Muscle of leg (tissue), 11 donors: ENCODE results near the gene LCLAT1. TPM values are rescaled to one million over a fixed set of nuclear protein-coding genes. Genes with fewer than 3 reads are reported as not detected.
A peak's percentile ranks its signal among the peaks of the same experiment; 100 is the strongest.

Experiments
- DNase-seq: peaks from one replicate; pipeline ENCODE4 v3.0.0; 2013
- H3K27ac ChIP-seq: one replicate; pipeline ENCODE4 v1.5.1; 2013; ENCODE audit warnings: mild to moderate bottlenecking, low read length, control low read depth
- H3K27me3 ChIP-seq: one replicate; pipeline ENCODE4 v1.6.1; 2013; ENCODE audit warnings: low read length; ENCODE audit not compliant: control insufficient read depth, insufficient read depth
- H3K36me3 ChIP-seq: one replicate; pipeline ENCODE4 v1.6.1; 2013; ENCODE audit warnings: low read length; ENCODE audit not compliant: control insufficient read depth, insufficient read depth
- H3K4me1 ChIP-seq: one replicate; pipeline ENCODE4 v1.6.1; 2013; ENCODE audit warnings: low read length; ENCODE audit not compliant: control insufficient read depth, insufficient read depth
- H3K4me3 ChIP-seq: one replicate; pipeline ENCODE4 v1.5.1; 2013; ENCODE audit warnings: low read length, control low read depth
- H3K9me3 ChIP-seq: replicated peaks from 2 replicates; pipeline ENCODE4 v1.6.1; 2013; ENCODE audit warnings: low read depth, low read length; ENCODE audit not compliant: control insufficient read depth
- WGBS: methylation state at CpG from one replicate; pipeline ENCODE4 v1.1.5; 2013; ENCODE audit warnings: missing lambda C conversion rate; ENCODE audit not compliant: insufficient coverage; 5-methylcytosine and 5-hydroxymethylcytosine counted together
- polyA plus RNA-seq, 8 donors: library from polyadenylated mRNA; unstranded; fragments of 120-200 nt; gene quantifications; one replicate each; pipeline versions ENCODE4 v1.2.1 to v1.2.3, GENCODE V29; 2013; ENCODE audit warnings: inconsistent platforms in 1 of 8, low replicate concordance in 1 of 8; ENCODE audit not compliant: insufficient read length in 8 of 8, insufficient read depth in 1 of 8
- total RNA-seq: library from RNA; stranded (reverse); fragments of 120-200 nt; gene quantifications from one replicate; pipeline ENCODE4 v1.2.4, GENCODE V29; 2013

LCLAT1 gene
- total and polyA plus RNA-seq, 9 donors, result 5.8 to 9.9 (median 7.0) TPM

- Histone ChIP-seq H3K4me3 (no peak overlapping the region), H3K27ac (no peak overlapping the region), H3K9me3 (no peaks in the 10 kb centered on the region), H3K4me1 (peaks cover 15% of the 10 kb centered on the region), H3K36me3 (no peaks in the 10 kb centered on the region), H3K27me3 (no peaks in the 10 kb centered on the region)
- WGBS, result 89% methylated on average over 3 of the region's 8 CpGs
- no peak for DNase-seq
Measured at GRCh38 chr2:30683236-30683956, 236.3 kb downstream of the LCLAT1 start.

GRCh38 chr2:30684026-30684425, 237.0 kb downstream of the LCLAT1 start:
- 58% methylated on average over 3 of the region's 8 CpGs for WGBS
- H3K4me3 ChIP-seq, result no peak overlapping the region
- H3K27me3 ChIP-seq, result no peaks in the 10 kb centered on the region
- peaks cover 21% of the 10 kb centered on the region for H3K4me1 ChIP-seq
- H3K9me3 ChIP-seq, result no peaks in the 10 kb centered on the region
- no peak overlapping the region for H3K27ac ChIP-seq
- H3K36me3 ChIP-seq, result no peaks in the 10 kb centered on the region
- DNase-seq, result no peak

DNA sequence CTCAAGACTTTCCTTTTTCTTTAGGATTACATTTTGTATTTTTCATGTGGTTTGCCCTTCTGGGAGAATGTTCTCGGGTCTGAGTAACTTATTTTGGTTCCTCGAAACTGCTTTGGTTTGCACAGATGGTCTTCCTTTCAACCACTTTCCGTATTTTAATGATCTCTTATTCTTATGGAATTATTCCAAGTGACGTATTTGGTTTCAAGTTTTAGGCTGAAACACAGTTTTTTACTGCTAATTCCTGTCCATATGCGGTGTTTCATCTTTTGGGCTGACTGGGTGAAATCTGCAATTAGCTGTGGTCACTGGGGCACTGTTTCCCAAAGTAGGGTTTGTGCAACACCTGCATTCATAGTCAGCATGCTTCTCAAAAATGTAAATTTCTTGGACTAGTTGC, 237.5 kb downstream of the LCLAT1 start:
- no peaks in the 10 kb centered on the region for H3K27me3 ChIP-seq
- H3K27ac ChIP-seq, result no peak overlapping the region
- no peaks in the 10 kb centered on the region for H3K9me3 ChIP-seq
- DNase-seq, result peak; percentile 58
- H3K36me3 ChIP-seq, result no peaks in the 10 kb centered on the region
- 0% methylated on average over 1 of the region's 5 CpGs for WGBS
- H3K4me3 ChIP-seq, result no peak overlapping the region
- peaks cover 26% of the 10 kb centered on the region for H3K4me1 ChIP-seq

DNA sequence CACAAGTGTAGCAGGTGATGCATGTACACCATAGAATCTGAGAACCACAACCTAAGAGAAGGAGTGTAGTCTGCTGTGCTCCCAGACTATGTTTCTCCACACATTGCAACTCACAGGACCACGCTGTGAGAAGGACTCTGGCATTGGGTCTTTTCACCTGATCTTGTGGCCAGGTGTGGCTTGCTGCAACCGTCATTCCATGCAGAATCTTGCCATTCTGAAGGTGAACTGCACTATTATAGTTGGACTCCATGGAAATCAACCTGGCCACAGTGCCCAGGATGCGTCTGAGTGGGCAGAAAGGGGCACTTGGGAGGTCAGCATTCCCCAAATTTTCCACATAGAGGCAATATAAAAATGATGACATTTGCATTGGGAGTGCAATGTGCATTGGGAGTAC, 237.9 kb downstream of the LCLAT1 start:
- 72% methylated on average over 2 of the region's 3 CpGs for WGBS
- no peaks in the 10 kb centered on the region for H3K27me3 ChIP-seq
- no peak for DNase-seq
- H3K4me1 ChIP-seq, result peaks cover 31% of the 10 kb centered on the region
- no peaks in the 10 kb centered on the region for H3K9me3 ChIP-seq
- no peak overlapping the region for H3K4me3 ChIP-seq
- H3K27ac ChIP-seq, result no peak overlapping the region
- H3K36me3 ChIP-seq, result no peaks in the 10 kb centered on the region

DNA sequence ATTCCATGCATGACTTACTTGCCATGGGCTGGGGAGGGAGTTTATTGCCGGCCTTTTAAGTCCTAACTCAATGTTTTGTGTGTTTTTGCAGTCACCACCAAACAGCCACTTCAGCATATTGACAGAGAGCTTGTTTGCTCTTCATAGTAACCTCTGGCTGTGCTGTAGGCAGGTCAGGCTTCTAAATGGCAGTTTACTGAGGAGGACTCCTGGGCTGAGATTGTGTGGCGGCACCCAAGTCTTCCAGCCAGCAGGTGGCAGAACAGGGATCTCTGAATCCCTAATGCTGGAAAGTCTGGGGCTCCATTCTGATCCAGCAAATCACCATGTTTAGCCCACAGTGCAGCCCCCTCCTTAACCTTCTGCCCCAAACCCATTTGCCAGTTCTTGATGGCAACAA, 239.0 kb downstream of the LCLAT1 start:
- Histone ChIP-seq H3K4me1 (peaks cover 31% of the 10 kb centered on the region), H3K4me3 (no peak overlapping the region), H3K36me3 (no peaks in the 10 kb centered on the region), H3K27ac (no peak overlapping the region), H3K9me3 (no peaks in the 10 kb centered on the region), H3K27me3 (no peaks in the 10 kb centered on the region)
- DNase-seq, result no peak
- 100% methylated on average over 1 of the region's 2 CpGs for WGBS

DNA sequence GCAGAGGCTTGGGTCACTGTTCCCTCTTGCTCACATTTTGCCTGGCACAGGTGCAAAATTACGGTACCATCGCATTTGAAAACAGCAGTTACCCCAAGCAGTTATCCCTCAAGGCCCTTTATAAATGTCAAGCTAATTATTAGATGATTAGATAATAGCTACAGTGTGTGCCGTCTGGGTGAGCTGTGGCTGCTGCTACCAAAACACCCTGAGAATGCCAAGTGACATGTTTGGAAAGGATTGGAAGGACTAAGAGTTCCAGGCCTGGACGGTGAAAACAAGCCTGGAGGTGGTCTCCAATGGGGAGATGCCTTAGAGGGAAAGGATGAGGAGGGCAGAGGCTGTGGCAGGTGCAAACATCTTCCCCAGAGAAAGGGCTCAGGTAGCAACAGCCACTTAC, 239.6 kb downstream of the LCLAT1 start:
- Histone ChIP-seq H3K27ac (no peak overlapping the region), H3K4me3 (no peak overlapping the region), H3K4me1 (peaks cover 31% of the 10 kb centered on the region), H3K9me3 (no peaks in the 10 kb centered on the region), H3K36me3 (no peaks in the 10 kb centered on the region), H3K27me3 (no peaks in the 10 kb centered on the region)
- no peak for DNase-seq
- 64% methylated on average over 2 of the region's 4 CpGs for whole genome bisulfite sequencing

GRCh38 chr2:30688956-30689401, 241.9 kb downstream of the LCLAT1 start:
- H3K4me3 ChIP-seq, result peak overlapping the region; percentile 6
- H3K36me3 ChIP-seq, result no peaks in the 10 kb centered on the region
- WGBS, result 41% methylated on average over 4 of the region's 4 CpGs
- DNase-seq, result peak; percentile 66
- no peaks in the 10 kb centered on the region for H3K9me3 ChIP-seq
- peak overlapping the region; percentile 82 for H3K27ac ChIP-seq
- H3K27me3 ChIP-seq, result no peaks in the 10 kb centered on the region
- peaks cover 36% of the 10 kb centered on the region for H3K4me1 ChIP-seq

- peak overlapping the region; percentile 82 for H3K27ac ChIP-seq
- H3K9me3 ChIP-seq, result no peaks in the 10 kb centered on the region
- H3K4me1 ChIP-seq, result peaks cover 41% of the 10 kb centered on the region
- WGBS, result 75% methylated on average over 4 of the region's 6 CpGs
- DNase-seq, result no peak
- H3K4me3 ChIP-seq, result peak overlapping the region; percentile 6
- H3K27me3 ChIP-seq, result no peaks in the 10 kb centered on the region
- H3K36me3 ChIP-seq, result no peaks in the 10 kb centered on the region
Measured at GRCh38 chr2:30689496-30690125, 242.6 kb downstream of the LCLAT1 start.

DNA sequence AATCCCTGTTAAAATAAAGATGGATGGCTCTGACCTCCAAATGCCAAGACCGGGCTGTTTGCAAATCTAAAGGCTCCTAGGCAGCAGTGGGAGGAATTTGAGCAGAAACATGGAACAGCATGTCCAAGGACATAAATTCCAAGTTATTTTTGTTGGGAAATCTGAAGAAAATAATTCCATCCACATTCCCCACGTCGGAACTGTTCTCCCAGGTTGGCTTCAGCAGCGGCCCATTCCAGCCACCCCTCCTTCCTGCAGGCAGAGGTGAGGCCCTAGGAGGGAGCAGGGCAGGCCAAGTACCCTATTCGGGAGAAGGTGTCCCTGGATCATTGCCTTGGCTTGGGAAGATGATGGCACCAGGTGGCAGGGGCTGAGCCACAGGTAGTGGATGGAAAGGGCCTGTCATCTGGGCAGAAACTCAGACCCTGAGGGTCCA, 243.1 kb downstream of the LCLAT1 start:
- no peaks in the 10 kb centered on the region for H3K36me3 ChIP-seq
- no peak overlapping the region for H3K4me3 ChIP-seq
- DNase-seq, result no peak
- peaks cover 36% of the 10 kb centered on the region for H3K4me1 ChIP-seq
- H3K9me3 ChIP-seq, result no peaks in the 10 kb centered on the region
- peak overlapping the region; percentile 82 for H3K27ac ChIP-seq
- no peaks in the 10 kb centered on the region for H3K27me3 ChIP-seq
- 57% methylated on average over 1 of the region's 5 CpGs for WGBS

DNA sequence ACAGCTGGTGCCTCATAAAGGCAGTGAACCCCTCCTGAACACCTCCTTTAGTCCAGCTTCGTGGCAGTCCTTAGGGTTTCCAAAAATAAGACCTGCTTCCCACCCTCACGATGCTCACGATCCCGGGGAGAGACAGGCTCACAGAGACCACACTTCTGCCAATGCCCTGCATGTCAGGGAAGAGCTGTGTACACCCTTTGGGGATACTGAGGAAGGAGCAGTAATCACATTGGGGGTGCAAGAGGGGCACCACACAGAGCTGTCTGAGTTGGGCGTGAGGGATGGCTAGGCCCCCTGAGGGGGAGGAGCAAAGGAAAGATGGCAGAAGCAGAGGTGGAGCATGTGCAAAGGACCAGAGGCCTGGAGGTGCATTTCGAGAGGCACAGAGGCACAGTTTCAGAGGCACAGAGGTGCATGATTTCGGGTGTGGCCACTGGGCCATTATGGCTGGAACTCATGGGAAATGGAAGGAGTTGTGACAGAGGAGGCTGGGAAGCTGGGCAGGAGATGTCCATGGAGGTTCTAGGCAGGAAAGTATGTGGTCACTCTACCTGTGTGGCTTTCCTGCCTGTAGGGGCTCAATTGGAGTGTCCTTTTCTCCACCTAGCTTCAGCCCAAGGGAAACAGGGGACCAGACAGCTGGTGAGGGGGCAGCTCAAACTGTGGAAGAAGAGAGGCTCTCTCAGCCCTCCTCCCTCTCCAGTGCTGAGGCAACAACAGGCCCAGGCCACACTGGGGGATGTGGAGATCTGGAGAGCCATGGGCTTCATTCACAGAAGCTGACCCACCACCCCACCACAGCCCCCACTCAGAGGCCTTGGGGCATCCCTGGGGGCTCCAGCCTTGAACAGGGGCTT, 244.3 kb downstream of the LCLAT1 start:
- Histone ChIP-seq H3K4me1 (peaks cover 31% of the 10 kb centered on the region), H3K9me3 (no peaks in the 10 kb centered on the region), H3K27ac (no peak overlapping the region), H3K27me3 (no peaks in the 10 kb centered on the region), H3K36me3 (no peaks in the 10 kb centered on the region), H3K4me3 (no peak overlapping the region)
- no peak for DNase-seq
- WGBS, result 79% methylated on average over 4 of the region's 7 CpGs
